GM18499 (cell line): ENCODE results near the gene PRRX2.

Experiments
- ATAC-seq: cut with Tn5 transposase; IDR thresholded peaks from one replicate; pipeline ENCODE4 v1.9.1; 2021; ENCODE audit warnings: moderate number of reproducible peaks; ENCODE audit not compliant: insufficient read depth, unreplicated experiment

The PRRX2 gene

DNA sequence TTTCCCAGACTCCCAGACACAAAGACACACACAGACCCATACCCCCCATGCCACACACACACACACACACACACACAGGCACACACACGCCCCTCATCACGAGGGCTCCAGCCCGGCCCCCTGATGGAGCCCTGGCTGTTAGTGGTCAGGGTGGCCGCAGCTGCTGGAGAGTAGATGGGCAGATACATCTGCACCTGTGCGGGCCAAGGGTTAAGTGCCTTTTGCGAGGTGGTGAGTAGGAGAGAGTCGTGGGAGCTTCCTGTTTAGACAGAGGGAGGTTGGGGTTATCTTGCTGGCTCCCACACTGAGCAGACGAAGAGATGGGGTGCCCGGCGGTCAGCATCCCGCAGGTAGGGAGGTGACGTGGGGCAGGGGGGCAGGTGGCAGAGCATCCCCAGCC lies 8.2 kb downstream of the PRRX2 start:
- no peak for ATAC-seq

DNA sequence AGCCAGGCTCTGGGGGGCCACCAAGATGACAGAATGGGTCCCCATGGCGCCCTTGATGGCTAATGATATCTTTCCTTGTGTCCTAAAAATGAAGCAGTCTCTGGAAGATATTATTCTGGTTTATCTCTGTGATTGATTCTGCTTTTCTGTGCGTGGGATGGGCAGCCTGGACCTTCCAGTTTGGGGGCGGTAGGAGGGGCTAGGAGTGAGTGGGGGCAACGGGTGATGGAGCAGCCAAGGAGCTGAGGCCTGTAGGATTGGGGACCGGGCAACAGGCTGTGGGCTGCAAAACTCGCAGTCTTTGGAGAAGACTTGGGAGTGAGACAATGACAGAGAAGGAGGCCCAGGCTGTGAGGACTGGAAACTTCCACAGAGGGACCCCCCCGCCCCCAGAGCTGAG lies 8.8 kb downstream of the PRRX2 start:
- ATAC-seq: no peak

- ATAC-seq: no peak
Measured at GRCh38 chr9:129675620-129676019, 10.2 kb downstream of the PRRX2 start.

DNA sequence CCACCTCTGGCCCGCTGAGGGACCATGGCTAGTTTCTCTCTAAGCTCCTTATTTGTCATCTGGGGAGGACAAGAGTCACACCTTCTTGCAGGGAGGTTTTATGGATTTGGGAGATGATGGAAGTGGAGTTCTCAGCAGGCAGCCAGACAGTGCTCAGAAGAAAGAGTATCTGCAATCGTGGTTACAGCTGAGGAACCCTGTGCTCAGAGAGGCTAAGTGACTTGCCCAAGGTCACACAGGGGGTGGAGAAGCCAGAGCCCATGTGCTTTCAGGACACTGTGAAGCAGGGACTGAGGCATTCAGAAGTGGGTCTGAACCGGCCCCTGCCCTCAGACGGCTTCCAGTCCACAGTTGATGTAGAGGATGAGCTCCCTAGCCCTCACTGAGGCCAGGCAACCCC lies 10.8 kb downstream of the PRRX2 start:
- no peak for ATAC-seq

GRCh38 chr9:129676975-129677374 lies 11.5 kb downstream of the PRRX2 start:
- no peak for ATAC-seq

DNA sequence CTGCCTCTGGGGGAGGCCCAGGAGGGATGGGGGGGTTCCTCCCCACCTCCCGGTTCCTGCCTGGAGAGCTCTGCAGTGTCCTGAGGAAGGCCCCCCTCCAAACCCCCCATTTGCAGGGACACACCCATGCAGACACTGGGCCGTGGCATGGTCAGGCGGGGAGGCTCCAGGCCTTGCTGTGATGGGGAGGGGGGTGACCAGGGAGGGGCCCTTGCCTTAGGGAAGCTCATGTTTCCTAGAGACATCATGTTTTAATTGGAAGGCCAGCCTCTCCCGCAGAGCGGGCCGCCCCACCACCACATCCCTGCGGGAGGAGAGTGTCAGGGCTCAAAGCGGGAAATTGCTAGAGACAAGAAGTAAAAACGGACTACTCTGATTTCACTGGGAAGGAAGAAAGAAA lies 12.0 kb downstream of the PRRX2 start:
- ATAC-seq: no peak

GRCh38 chr9:129678844-129679243 lies 13.4 kb downstream of the PRRX2 start:
- no peak for ATAC-seq

- no peak for ATAC-seq
Measured at GRCh38 chr9:129679537-129679936, 14.1 kb downstream of the PRRX2 start.

DNA sequence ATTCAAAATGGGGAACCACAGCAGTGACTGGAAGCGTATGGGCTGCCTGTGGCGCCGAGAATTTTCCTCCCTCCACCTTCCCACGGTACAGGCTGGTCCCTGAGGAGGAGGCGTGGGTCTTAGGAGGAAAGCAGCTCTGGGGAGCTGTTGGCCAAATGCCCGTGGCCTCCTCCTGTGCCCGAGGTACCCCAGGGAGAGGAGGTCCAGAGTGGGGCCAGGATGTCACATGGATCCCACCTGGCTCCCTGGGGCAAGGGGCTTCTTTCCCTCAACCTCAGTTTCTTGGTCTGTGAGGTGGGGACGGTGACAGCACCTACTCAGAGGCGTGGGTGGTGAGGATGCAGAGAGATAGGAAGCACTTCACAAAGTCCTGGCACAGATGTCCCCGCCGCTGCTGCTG lies 16.5 kb downstream of the PRRX2 start:
- ATAC-seq: no peak

DNA sequence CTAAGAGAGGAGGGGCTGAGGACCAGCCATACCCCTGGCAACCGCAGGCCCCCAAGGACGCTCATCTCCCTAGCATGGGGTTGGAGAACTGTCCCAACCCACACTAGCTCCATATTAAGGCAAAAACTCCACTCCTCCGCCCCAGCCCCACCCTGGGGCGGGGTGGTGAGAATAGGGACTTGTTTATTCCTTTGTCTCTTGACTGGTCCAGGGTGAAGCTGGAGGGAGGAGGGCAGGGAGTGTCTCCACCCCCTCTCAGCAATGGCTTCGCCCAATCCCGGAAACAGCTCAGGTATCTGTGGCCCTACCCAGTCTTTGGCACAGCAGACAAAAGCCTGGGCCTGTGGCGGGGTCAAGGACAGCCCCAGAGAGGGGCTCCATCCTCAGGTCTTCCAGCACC lies 16.9 kb downstream of the PRRX2 start:
- no peak for ATAC-seq

GRCh38 chr9:129685220-129685932 lies 19.9 kb downstream of the PRRX2 start:
- no peak for ATAC-seq

DNA sequence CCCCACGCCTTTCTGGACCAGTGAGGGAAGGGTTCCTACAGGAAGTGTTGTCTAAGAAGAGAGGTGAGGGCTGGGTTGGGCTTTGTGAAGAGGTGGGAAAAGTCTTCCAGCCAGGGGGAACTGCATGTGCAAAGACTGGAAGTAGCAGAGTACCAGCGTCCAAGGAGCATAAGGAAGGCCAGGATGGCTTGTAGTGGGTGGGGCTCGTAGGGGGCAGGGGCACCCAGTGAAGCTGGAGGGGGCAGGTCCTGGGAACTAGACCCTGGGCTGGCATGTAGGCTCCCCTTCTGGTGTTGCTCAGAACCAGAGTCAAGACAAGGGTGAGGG lies 20.4 kb downstream of the PRRX2 start:
- no peak for ATAC-seq

- ATAC-seq: no peak
Measured at GRCh38 chr9:129686736-129687135, 21.3 kb downstream of the PRRX2 start.

DNA sequence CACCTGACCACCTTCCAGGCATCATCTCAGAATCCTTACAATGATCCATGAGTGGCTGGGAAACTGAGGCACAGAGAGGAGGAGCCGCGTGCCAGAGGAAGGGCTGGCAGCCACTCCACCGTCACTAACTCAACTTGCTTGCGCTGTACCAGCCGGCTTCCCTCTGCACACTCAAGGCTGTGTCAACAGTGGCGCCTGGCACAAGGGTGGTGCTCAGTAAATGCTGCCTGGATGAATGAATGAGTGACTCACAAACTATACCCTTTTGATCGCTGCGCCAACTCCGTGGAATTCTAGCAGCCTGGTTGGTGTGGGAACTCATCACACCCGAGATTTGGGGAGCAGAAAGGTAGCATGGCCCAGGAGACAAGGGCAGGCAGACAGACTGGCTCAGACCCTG lies 21.9 kb downstream of the PRRX2 start:
- no peak for ATAC-seq

DNA sequence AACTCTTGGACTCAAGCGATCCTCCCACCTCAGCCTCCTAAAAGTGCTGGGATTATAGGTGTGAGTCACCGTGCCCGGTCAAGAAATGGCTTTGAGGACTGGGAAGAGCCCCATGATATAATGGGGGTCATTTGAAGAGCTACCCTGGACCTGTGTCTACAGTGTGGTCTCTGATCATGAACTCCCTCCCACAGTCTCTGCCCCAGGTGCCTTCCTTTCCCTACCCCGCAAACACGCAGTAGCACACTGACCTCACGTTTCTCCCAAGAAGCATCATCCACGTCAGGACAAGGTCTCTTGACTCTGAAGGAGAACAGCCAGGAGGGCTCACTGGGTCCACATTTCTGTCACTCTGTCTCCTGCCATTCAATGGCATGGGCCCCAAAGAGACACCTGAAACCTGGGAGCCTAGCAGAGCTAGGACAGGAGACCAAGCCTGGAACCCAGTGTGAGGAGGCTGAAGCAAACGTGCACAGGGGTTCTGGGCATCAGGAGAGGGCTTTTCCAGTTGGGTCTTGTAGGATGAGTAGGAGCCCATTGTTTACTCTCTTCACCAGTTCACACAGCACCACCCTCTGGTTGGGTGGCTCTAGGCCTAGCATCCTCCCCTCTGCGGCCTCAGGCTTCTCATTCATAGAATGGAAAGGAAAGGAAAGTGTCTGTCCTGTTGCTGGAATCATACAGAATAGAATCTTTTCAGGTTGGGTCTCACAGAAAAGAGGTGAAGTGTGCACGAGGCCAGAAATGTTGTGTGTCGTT lies 23.0 kb downstream of the PRRX2 start:
- no peak for ATAC-seq

DNA sequence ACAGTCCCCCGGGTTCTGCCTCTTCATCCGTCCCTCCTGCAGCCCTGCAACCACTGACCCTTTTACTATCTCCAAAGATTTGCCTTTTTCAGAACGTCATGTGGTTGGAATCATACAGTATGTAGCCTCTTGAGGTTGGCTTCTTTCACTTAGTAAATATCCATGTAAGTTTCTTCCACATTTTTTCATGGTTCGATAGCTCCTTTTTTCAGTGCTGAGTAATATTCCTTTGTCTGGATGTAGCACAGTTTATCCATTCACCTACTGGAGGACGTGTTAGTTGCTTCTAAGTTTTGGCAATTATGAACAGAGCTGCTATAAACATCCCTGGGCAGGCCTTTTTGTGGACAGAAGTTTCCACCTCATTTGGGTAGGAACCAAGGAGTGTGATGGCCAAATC lies 27.1 kb downstream of the PRRX2 start:
- no peak for ATAC-seq

DNA sequence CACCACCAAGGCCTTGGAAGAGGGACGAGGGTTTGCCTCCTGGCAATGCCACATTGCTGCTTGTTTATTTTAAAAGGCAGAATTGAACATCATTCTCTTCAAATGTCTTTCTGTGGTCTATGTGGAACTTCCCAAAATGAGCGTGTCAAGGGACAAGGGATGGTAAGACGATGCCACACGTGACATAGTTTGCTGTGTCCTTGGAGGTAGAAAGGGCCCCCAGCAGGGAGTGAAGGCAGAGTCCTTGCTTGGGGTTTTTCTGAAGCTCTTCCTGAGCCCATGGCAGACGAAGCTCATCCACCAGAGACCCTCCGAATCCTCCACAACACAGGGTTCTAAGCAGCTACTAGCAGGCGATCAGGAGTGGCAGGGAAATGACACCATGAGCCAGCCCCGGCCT lies 28.3 kb downstream of the PRRX2 start:
- ATAC-seq: no peak

- ATAC-seq: no peak
Measured at GRCh38 chr9:129694243-129694646, 28.8 kb downstream of the PRRX2 start.

GRCh38 chr9:129695870-129696269 lies 30.4 kb downstream of the PRRX2 start:
- no peak for ATAC-seq

DNA sequence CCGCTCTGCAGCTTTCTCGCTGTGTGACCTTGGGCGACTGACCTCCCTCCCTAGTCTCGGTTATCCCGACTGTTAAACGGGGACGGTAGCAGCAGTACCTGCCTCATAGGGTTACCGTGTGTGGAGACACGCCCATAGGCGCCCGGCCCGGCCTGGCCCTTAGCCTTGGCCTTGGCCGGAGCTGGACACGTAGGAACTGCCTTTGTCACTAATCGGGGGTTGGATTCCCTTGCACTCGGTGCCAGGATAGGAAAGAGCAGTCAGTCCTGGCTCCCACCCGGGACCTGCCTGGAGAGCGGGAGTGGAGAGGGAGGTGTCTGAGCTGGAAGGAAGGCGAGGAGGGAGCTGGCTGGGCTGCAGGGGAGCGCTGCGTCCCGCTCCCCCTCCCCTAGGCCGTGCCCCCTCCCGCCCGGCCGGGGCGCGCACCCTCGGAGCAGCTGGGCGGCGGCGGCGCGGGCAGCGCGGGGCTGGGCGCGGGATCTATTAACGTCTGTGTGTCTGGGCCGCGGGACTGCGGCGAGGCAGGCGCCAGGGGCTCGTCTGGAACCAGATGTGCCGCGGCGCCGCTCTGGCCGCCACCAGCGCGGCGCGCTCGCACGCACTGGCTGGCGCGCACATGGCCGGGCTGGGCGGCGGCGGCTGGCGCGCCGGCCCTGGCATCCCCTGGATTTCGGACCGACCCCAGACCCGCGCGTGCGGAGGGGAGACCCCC lies 31.7 kb downstream of the PRRX2 start:
- ATAC-seq: no peak

DNA sequence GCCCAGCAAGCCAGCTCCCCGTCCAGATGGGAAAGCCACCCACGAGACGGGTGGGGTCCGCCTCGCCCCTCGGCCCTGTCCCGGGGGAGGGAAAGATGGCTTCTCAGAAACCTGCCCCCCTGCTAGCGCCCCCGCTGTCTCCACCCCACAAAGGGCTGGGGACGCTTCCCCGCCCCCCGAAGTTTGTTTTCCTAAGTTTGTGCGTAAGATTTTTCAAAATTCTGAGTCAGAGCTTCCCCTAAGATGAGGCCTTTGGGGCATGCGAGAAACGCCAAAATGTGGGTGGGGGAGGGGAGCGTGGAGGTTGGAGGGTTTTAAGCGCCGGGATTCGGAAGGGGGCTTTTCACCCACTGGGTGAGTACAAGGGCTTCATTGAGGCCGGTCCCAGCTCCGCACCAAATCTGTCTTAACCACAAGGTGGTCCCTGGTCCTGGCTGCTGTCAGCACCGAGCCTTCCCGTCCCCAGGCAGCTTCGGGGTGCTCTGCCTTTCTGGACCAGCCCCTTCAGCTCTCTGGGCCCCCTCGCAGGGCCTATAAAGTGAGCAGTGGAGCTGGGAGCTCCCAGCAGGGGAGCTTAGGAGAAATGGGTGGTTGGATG lies 32.3 kb downstream of the PRRX2 start:
- ATAC-seq: no peak
